BLaER1 treated with 17β-estradiol and CSF1 and Interleukin-3, amounts not matched to agents 10 nM and 100 nM (cell line): ENCODE measurements around the gene HOXD9.

Experiments
- H3K27ac ChIP-seq, 11 experiments: shearing (Covaris generic); formaldehyde crosslinking; 2 replicates each; pipeline ENCODE4 v1.8.1; 2022
- H3K27me3 ChIP-seq, 11 experiments: shearing (Covaris generic); formaldehyde crosslinking; 2 replicates each; pipeline ENCODE4 v1.8.1; 2022
- H3K36me3 ChIP-seq, 11 experiments: shearing (Covaris generic); formaldehyde crosslinking; 2 replicates each; pipeline ENCODE4 v1.8.1; 2022
- H3K4me1 ChIP-seq, 10 experiments: shearing (Covaris generic); formaldehyde crosslinking; 2 replicates each; pipeline ENCODE4 v1.8.1; 2022
- H3K4me2 ChIP-seq, 11 experiments: shearing (Covaris generic); formaldehyde crosslinking; 2 replicates each; pipeline ENCODE4 v1.8.1; 2022
- H3K4me3 ChIP-seq, 10 experiments: shearing (Covaris generic); formaldehyde crosslinking; 2 replicates each; pipeline ENCODE4 v1.8.1; 2022
- H3K9ac ChIP-seq, 11 experiments: shearing (Covaris generic); formaldehyde crosslinking; 2 replicates each; pipeline ENCODE4 v1.8.1; 2022
- H3K9me3 ChIP-seq, 11 experiments: shearing (Covaris generic); formaldehyde crosslinking; replicated peaks in 1 of 11; 2 replicates each; pipeline ENCODE4 v1.8.1; 2022
- H4K20me1 ChIP-seq, 11 experiments: shearing (Covaris generic); formaldehyde crosslinking; 2 replicates each; pipeline ENCODE4 v1.8.1; 2022
- Cebpa-rat ChIP-seq, 11 experiments: shearing (Covaris generic); IDR thresholded peaks; 2 replicates each; pipeline ENCODE4 v1.8.1; 2022

The HOXD9 gene

DNA sequence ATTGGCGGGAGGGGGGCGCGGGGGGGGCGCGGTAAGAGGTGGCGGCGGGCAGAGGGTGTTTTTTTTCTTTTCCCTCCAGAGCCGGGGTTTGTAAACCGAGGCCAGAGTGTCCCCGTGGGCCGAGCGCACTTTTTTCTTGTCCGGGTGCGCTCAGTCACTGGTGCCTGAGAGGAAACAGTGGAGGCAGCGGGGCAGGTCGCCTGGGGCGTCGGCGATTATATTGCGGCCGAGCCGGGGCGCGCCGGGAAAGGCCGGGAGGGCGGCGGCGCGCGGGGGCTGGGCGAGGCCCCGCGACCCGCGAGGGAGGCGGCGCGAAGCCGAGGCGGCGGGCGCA is 7.3 kb downstream of the HOXD9 start:
- Histone ChIP-seq H3K4me3 (no peak overlapping the region), H3K27me3 (peaks cover 100% of the 10 kb centered on the region in 11 experiments), H3K27ac (no peak overlapping the region), H4K20me1 (peaks cover 0 to 60% (median 38%) of the 10 kb centered on the region in 11 experiments; a peak in 16 of 22 replicates), H3K9ac (no peak overlapping the region), H3K4me1 (peaks cover 10 to 19% (median 14%) of the 10 kb centered on the region in 10 experiments; a peak in 13 of 20 replicates), H3K4me2 (no peak overlapping the region), H3K36me3 (no peaks in the 10 kb centered on the region), H3K9me3 (peaks cover 10 to 23% (median 18%) of the 10 kb centered on the region in 11 experiments)
- TF ChIP-seq Cebpa-rat (IDR thresholded peaks at IDR 0.05), result no peak

- H3K27ac ChIP-seq, result no peak overlapping the region
- peaks cover 100% of the 10 kb centered on the region in 11 experiments for H3K27me3 ChIP-seq
- H3K9me3 ChIP-seq, result peaks cover 10 to 23% (median 18%) of the 10 kb centered on the region in 11 experiments
- H3K4me1 ChIP-seq, result peaks cover 10 to 19% (median 13%) of the 10 kb centered on the region in 10 experiments; a peak in 14 of 20 replicates
- H3K9ac ChIP-seq, result no peak overlapping the region
- no peak overlapping the region; a peak in 1 of 20 replicates for H3K4me3 ChIP-seq
- no peak for TF ChIP-seq Cebpa-rat (IDR thresholded peaks at IDR 0.05)
- H4K20me1 ChIP-seq, result peaks cover 0 to 55% (median 32%) of the 10 kb centered on the region in 11 experiments; a peak in 16 of 22 replicates
- H3K4me2 ChIP-seq, result no peak overlapping the region
- no peaks in the 10 kb centered on the region for H3K36me3 ChIP-seq
Measured at GRCh38 chr2:176130147-176130956, 7.8 kb downstream of the HOXD9 start.

DNA sequence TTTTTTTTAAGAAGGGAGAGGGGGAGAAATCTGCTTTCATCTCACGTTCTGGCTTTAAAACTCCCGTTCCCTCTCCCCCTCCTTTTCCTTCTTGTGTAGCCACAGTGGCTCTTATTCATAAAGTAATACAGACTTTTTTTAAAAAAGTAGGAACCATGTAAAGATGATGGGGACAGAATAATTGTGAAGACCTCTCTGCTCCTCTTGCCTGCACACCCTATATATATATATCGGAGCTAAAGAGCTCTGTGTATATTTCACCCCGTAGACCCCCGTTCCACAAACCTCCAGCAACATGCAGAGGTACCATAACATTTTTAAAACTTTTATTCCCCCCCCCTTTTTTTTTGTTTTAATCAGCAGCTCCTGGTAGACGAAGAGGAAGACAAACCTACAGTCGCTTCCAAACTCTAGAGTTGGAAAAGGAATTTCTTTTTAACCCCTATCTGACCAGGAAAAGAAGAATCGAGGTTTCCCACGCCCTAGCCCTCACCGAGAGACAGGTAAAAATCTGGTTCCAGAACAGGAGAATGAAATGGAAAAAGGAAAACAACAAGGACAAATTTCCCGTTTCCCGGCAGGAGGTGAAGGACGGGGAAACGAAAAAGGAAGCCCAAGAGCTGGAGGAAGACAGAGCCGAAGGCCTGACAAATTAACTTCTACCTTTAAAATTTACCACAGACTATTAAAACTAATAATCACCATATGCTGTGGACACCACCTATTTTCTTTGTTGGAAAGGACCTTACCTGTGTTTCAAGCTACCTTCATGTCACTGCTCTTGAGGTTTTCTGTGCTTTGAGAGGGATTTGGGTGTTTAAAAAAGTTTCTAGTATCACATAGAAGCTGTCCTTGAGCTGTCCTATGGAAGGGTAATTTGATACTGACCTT is 8.7 kb downstream of the HOXD9 start:
- H3K36me3 ChIP-seq, result no peaks in the 10 kb centered on the region
- H4K20me1 ChIP-seq, result peaks cover 0 to 46% (median 28%) of the 10 kb centered on the region in 11 experiments; a peak in 16 of 22 replicates
- H3K4me2 ChIP-seq, result no peak overlapping the region
- peaks cover 10 to 23% (median 18%) of the 10 kb centered on the region in 11 experiments for H3K9me3 ChIP-seq
- no peak overlapping the region for H3K4me3 ChIP-seq
- TF ChIP-seq Cebpa-rat (IDR thresholded peaks at IDR 0.05), result no peak
- H3K9ac ChIP-seq, result no peak overlapping the region
- peaks cover 100% of the 10 kb centered on the region in 11 experiments for H3K27me3 ChIP-seq
- no peak overlapping the region for H3K27ac ChIP-seq
- H3K4me1 ChIP-seq, result peaks cover 14 to 28% (median 20%) of the 10 kb centered on the region in 10 experiments; a peak in 18 of 20 replicates

GRCh38 chr2:176131848-176132158 is 9.3 kb downstream of the HOXD9 start:
- no peak overlapping the region for H3K4me2 ChIP-seq
- peaks cover 19 to 34% (median 26%) of the 10 kb centered on the region in 10 experiments; a peak in 18 of 20 replicates for H3K4me1 ChIP-seq
- no peak overlapping the region for H3K27ac ChIP-seq
- peaks cover 0 to 41% (median 28%) of the 10 kb centered on the region in 11 experiments; a peak in 16 of 22 replicates for H4K20me1 ChIP-seq
- peaks cover 100% of the 10 kb centered on the region in 11 experiments for H3K27me3 ChIP-seq
- no peak for TF ChIP-seq Cebpa-rat (IDR thresholded peaks at IDR 0.05)
- no peak overlapping the region for H3K9ac ChIP-seq
- peaks cover 11 to 28% (median 19%) of the 10 kb centered on the region in 11 experiments for H3K9me3 ChIP-seq
- no peaks in the 10 kb centered on the region for H3K36me3 ChIP-seq
- no peak overlapping the region for H3K4me3 ChIP-seq

DNA sequence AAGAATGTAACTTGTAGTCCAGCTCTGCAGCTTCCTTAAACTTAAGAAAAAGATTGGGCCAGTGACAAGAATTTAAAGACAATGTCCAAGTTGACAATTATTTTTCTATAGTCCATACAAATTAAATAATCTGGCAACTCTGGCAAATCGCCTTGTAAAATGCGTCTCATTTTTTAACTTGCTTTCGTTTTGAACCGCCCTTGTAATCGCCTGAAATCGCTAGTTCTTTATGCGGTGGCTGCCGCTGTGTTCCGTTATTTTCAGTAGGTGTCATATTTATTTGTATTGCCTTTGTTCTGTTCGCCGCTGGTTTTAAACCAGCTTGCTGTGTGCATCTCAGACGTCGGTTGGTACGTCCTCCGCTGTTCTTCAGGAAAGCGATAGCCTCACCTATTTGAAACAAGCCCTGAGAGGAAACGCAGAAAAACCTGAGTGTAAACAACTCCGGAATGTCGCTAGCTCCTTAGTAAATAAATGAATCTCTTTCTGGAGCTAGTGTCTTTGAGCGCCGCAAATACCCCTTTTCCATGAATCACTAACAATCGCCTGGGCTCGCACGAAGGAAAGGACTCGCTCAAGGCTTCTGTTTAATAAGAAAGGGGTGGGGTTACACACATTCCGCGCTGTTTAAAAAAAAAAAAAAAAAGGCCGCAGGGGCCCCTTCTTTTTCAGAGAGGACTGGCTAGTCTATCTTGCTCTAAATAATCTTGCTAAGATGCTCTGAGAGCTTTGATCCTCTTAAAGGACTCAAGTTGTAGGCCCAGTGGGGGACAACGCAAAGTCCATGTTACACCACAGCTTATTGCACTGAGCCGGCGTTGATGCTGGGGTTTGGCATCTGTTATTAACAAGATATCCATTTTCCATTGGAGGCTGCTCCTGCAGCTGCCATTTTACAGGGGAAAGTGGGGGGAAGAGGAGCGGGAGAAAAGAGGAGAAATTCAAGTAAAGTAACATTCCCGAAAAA is 10.0 kb downstream of the HOXD9 start:
- H3K36me3 ChIP-seq, result no peaks in the 10 kb centered on the region
- no peak overlapping the region for H3K9ac ChIP-seq
- no peak overlapping the region for H3K4me2 ChIP-seq
- TF ChIP-seq Cebpa-rat (IDR thresholded peaks at IDR 0.05), result no peak
- H3K27me3 ChIP-seq, result peaks cover 100% of the 10 kb centered on the region in 11 experiments
- no peak overlapping the region for H3K27ac ChIP-seq
- peaks cover 11 to 31% (median 19%) of the 10 kb centered on the region in 11 experiments for H3K9me3 ChIP-seq
- H4K20me1 ChIP-seq, result peaks cover 0 to 36% (median 26%) of the 10 kb centered on the region in 11 experiments; a peak in 16 of 22 replicates
- H3K4me1 ChIP-seq, result peaks cover 19 to 31% (median 27%) of the 10 kb centered on the region in 10 experiments; a peak in 18 of 20 replicates
- no peak overlapping the region for H3K4me3 ChIP-seq

GRCh38 chr2:176133389-176133788 is 10.9 kb downstream of the HOXD9 start:
- H3K36me3 ChIP-seq, result no peaks in the 10 kb centered on the region
- TF ChIP-seq Cebpa-rat (IDR thresholded peaks at IDR 0.05), result no peak
- peaks cover 15 to 24% (median 21%) of the 10 kb centered on the region in 10 experiments; a peak in 18 of 20 replicates for H3K4me1 ChIP-seq
- no peak overlapping the region for H3K4me3 ChIP-seq
- no peak overlapping the region for H3K27ac ChIP-seq
- no peak overlapping the region for H3K4me2 ChIP-seq
- peaks cover 11 to 34% (median 22%) of the 10 kb centered on the region in 11 experiments for H3K9me3 ChIP-seq
- peaks cover 99 to 100% (median 100%) of the 10 kb centered on the region in 11 experiments for H3K27me3 ChIP-seq
- peaks cover 0 to 27% (median 17%) of the 10 kb centered on the region in 11 experiments; a peak in 15 of 22 replicates for H4K20me1 ChIP-seq
- H3K9ac ChIP-seq, result no peak overlapping the region

DNA sequence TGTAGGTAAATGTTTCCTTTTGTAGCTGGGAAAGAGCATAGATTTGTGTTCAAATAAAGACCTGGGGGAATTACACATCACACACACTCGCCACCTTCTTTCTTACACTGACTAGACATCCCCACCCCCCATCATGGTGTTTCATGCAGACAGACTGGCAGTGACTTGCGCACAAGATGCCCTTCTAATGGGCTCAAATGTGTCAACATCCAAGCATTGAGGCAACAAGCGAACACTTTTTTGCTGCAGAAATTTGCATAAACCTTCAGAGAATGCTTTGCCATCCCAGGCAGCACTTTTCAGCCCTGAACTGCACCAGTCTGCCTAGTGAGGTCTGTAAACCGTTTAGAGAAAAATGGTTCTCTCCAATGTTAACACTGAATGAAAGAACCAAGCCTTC is 11.5 kb downstream of the HOXD9 start:
- no peak overlapping the region for H3K4me2 ChIP-seq
- peaks cover 0 to 20% (median 10%) of the 10 kb centered on the region in 11 experiments; a peak in 12 of 22 replicates for H4K20me1 ChIP-seq
- no peak overlapping the region for H3K9ac ChIP-seq
- H3K4me3 ChIP-seq, result no peak overlapping the region
- H3K36me3 ChIP-seq, result no peaks in the 10 kb centered on the region
- H3K9me3 ChIP-seq, result peaks cover 12 to 40% (median 29%) of the 10 kb centered on the region in 11 experiments
- H3K27ac ChIP-seq, result no peak overlapping the region
- peaks cover 98 to 100% (median 100%) of the 10 kb centered on the region in 11 experiments for H3K27me3 ChIP-seq
- H3K4me1 ChIP-seq, result peaks cover 8 to 18% (median 14%) of the 10 kb centered on the region in 10 experiments; a peak in 18 of 20 replicates
- TF ChIP-seq Cebpa-rat (IDR thresholded peaks at IDR 0.05), result no peak

GRCh38 chr2:176135035-176135440 is 12.5 kb downstream of the HOXD9 start:
- Histone ChIP-seq H3K27me3 (peaks cover 94 to 99% (median 98%) of the 10 kb centered on the region in 11 experiments), H3K4me1 (peaks cover 6 to 16% (median 13%) of the 10 kb centered on the region in 10 experiments; a peak in 17 of 20 replicates), H3K9me3 (peaks cover 11 to 40% (median 25%) of the 10 kb centered on the region in 11 experiments), H4K20me1 (peaks cover 0 to 18% (median 6%) of the 10 kb centered on the region in 11 experiments; a peak in 5 of 22 replicates), H3K4me3 (no peak overlapping the region), H3K36me3 (no peaks in the 10 kb centered on the region), H3K9ac (no peak overlapping the region), H3K4me2 (no peak overlapping the region; a peak in 1 of 22 replicates), H3K27ac (no peak overlapping the region)
- TF ChIP-seq Cebpa-rat (IDR thresholded peaks at IDR 0.05), result no peak
